DMS53 treated with DMSO at 0.1 percent for 48 hours (cell line): ENCODE measurements around the gene MID1.
"Not testable (repeated sequence)": the region's sequence is repeated elsewhere in the genome, so short reads cannot be mapped to it uniquely, and the experiment has no call there.

ENCODE experiments used
- DNase-seq: peaks from one replicate; lab custom pipeline; 2025; ENCODE audit not compliant: unreplicated experiment; lab: John Stamatoyannopoulos, UW

The MID1 gene

DNA sequence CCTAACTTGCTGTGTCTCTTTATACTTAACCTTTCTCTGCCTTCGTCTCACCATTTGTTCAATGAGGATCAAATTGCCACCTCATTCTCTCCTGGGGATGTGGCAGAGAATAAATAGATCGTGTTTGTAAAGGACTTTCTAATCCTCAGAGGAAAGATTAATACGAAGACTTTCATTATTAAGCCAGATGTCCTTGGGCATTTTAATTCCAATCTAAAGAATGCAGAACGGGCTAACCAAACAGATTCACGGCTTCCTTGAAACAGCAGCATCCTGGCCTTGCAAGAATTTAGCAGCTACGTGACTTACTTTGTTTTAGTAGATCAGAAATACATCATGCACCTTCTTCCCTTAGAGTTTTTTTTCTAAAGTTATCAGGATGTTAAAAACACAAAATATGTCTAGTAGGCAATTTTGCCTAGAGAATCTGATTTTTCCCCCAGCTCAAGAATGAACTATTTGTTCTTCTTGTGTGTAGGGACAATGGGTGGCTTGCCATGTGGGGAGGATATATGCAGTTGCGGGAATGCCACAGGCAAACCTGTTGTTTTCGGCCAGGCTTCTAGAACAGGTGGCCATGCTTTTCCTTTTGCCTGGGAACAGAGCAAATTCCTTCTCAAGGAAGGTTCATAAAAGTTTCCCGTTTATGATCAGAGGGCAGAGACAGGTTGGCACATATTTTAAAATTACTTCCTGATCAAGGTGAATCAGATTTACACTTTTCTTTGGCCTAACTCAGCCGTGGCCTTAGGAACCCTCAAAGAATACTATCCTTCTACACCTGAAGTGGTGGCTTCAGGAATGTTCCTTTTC, 3.0 kb downstream of the MID1 start:
- no peak for DNase-seq

DNA sequence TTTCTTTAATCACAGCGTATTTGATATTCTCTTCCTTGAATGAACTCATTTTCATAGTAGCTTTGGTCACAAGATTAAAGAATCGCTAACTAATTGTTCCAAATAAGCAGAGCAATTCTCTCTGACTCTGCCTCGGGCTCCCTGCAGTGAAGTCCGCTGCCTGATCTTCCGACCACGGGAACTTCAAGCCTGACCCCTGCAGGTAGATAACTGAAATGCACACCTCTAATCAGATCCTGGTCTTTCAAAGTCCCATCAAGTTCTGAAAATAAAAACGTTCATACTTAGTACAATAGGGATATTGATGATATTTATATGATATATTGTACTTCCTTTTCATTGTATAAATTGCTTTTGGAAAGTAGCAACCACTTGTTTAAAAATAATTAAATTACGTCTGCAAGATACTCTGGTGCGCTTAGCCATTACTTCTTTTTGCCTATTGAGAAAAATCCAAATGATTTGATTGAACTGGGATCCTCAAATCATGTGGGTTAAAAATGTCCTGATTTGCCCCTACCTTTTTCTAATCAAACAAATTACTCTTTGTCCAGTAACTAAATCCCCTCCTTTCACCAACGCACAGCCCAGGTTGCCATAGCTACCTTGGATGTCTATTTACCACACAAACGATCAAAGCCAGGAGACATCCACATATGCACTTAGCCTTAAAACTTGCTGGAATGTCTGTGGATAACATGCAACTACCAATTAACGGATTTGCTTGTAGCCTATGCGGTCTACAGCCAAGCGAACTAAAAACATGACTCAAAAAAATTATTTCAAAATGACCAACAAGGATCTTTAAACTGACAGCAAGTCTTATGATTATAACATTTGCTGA, 4.2 kb downstream of the MID1 start:
- DNase-seq = no peak

DNA sequence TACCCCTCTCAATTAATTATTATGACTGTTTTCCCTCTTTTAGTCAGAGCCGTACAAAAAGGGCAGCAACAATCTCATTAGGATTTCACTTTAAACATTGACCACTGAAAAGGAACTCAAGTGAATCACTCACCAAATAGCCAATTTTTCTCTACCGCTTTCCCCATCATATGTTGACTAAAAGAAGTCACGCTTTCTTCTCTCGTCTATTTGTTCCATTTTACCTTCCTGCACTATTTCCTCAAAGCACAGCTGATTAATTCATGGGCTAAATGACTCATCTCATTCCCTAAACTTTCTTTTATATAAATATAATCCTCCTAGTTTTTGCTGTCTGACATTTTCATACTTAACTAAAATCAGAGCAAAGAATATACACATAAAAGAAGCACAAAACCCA, 8.2 kb downstream of the MID1 start:
- DNase-seq = no peak

DNA sequence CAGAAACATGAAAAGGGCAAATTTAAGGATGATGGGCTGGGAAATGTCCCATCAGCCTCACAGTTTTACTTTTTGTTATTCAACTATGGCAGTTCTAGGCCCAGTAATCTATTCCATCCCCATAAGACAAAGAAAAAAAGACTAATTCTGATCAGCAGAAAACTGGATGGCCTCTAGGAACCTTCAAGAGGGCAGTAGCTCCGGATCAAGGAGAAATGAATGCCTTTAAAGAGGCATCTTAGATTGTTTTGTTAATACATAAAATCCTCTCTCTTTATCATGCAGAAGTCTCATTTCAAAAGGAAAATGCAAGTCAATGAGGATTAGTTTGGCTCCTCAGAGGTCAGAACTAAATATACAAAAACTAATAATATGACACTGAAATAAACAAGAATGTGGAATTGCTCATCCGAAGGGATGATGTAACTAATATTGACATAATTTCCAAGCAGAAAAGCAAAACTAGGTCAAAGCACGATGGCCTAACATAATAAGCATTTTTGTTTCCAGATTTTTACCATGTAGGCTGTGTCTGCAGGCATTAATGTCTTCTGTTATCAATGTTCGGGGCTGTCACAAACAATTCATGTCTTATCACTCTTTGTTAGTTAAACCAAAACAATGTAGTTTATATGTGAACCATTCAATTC, 8.8 kb downstream of the MID1 start:
- DNase-seq = no peak

DNA sequence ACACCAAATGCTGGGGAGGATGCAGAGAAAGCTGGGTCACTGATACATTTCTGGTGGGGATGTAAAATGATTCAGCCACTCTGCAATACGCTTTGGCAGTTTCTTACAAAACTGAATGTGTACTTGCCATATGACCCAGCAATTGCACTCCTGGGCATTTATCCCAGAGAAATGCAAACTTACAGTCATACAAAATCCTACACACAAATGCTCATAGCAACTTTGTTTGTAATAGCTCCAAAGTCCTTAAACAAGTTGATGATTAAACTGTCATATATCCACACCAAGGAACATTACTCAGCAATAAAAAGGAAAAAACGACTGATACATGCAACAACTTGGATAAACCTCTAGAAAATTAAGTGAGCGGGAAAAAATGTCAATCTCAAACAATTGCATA, 12.3 kb downstream of the MID1 start:
- DNase-seq = no peak

DNA sequence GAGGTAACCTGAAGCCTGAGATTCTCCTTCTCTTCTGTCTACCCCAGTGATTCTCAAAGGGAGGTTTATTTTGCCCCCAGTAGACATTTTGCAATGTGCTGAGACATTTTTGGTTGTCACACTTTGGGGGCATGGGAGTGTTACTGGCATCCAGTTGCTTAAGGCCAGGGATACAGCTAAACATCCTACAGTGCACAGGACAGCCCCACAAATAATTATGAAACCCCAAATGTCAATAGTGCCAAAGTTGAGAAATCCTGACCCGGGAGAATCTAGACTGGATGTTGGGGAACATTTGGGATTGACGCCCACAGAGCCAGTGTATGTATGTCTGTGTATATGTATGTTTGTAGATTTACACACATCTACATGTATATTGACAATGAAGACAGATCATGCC, 13.2 kb downstream of the MID1 start:
- DNase-seq = no peak

DNA sequence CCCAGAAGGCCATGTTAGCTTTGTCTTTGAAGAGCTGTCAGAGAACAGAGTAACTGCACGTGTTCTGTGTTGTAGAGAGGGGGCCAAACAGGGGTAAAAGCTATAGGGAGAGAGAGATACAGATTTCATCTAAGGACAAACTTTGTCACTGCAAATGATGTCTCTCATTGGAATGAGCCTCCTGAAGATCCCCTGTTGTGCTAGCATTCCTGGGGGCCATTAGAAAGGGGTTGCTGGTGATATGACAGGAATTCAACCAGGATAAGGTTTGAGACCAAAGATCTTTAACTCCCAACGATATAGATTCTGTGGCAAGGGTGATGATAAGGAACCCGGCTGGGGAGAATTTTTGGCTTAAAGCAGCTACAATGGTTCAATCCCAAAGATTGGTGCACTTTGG, 16.8 kb downstream of the MID1 start:
- DNase-seq = no peak

DNA sequence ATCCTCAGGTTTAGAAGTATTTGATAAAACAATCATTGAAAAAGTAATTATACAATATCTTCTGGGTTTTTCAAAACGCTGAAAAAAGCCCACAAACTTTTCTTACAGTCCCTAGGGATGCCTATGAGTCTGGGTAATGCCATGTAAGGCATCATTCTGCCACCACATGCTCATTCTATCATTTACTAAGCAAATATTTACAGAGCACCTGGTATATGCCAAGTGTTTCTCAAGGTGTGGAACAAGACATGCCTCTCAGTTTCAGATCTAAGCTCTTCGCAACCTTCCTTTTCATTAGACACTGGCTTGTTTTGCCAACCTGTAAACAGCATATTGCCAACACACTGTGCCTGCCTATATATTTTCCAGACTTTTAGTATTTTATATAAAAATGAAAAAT, 17.7 kb downstream of the MID1 start:
- no peak for DNase-seq

DNA sequence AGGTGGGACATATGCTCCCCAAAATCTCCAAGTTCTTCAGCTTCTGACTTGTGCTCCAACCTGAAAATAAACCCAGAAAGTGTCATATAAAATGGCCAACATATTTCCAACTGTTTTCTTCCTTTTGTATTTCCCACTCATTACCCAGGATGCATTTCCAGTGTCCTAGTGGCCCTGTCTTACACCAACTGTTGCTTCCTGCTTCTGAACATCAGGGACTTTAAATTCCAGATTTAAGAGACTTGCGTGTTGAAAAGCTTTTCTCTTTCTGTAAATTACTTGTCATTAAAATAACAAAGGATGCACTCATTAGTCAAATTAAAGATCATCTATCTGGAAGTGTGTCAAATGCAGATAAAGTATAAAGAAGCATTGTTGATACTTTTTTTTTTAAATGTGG, 19.9 kb downstream of the MID1 start:
- DNase-seq = no peak

DNA sequence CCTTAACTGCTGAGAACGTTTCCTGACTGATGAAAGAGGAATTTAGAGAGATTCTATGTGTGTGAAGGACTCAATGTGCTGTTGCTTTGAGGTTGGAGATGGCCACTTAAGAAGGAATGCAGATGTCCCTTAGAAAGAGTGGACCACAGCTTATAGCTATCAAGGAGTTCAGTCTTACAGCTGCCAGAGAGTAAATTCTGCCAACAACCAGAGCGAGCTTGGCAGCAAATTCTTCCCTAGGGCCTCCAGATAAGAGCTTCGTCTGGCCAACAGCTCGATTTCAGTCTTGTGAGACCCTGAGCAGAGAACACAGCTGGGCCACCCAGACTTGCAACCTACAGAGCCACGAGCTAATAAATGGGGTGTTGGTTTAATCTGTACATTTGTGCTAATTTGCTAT, 21.8 kb downstream of the MID1 start:
- no peak for DNase-seq

DNA sequence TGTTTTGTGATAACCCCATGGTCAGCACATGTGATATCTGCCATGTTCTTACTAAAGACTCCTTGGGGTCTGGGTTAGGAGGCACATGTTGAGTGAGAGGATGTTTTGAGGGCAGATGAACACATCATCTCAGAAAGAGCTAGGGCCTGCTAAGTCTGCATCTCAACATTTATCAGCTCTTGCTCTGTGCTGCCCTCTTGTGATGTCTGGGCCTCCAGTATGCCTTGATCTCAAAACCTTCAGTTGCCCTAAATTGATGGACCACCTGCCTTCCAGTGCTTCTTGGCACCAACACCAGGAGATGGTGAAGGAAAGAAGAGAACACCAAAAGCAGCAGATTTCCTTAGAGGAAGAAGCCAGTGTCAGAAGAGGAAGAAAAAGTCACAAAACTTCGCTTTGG, 22.5 kb downstream of the MID1 start:
- no peak for DNase-seq

DNA sequence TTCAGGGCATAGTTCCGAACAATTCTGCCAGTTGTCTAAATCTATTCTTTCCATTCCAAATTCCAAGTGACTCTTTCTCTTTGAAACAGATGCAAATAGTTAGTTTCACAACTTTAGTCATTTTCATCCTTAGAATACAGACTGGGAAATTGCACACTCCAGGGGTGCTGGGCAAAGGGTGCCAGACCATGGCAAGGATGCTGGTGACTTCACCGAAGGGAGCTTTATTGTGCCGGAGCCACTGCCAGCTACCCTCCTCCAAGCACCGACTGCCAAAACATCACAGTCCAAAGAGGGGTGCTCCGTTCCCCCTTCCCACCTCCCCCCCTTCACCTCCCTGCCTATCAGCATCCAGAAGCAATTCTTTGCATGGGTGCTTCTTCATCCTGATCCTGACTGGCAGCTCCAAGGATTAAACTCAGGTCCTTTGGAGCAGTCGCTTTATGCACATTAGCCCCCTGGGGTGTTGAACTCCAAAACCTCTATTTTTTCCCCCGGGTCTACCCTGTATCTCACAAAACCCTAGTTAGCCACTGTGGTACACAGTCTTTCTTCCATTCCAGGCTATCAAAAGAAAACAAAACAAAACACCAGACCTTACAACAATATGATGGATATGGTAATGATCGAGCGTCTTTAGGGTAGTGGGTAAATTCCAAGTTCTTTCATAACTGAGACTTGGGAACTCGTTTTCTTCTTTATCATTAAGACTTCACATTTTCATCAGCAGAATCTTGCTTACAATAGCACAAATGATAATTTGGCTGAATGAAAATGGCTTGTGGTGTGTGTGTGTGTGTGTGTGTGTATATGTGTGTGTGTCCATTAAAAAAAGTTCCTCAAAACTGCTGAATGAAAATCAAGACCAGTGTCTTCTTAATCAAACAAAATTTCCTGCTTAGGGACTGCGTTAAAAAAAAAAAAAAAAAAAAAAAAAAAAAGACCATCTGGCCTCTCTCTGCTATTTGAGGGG, 28.7 kb downstream of the MID1 start:
- no peak for DNase-seq

DNA sequence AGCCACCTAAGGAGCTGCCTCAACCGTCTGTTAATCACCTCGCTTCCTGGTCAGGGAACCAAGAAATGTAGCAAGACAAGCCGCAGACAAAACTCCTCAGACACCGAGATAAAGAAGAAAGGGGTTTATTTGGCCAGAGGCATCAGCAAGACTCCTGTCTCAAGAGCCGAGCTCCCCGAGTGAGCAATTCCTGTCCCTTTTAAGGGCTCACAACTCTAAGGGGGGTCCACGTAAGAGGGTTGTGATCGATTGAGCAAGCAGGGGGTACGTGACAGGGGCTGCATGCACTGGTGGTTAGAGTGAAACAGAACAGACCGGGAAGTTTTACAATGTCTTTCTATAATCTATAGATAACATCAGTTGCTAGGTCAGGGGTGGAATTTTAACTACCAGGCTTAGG, 30.6 kb downstream of the MID1 start:
- not testable (repeated sequence) for DNase-seq

DNA sequence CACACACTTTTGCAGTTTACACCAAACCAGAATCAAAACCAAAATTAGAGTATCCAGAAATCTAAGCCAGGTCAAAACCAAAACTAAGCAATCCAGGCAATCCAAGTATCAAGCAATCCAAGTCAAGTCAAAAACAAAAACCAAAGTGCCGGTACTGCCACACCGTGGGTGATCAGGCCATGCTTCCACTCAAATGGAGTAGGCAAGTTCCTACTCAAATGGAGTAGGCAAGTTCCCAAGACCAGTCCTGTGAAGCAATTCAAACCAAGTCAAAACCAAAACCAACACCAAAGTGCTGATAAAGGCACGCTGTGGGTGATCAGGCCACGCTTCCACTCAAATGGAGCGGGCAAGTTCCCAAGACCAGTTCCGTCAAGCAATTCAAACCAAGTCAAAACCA, 31.3 kb downstream of the MID1 start:
- DNase-seq = no peak

DNA sequence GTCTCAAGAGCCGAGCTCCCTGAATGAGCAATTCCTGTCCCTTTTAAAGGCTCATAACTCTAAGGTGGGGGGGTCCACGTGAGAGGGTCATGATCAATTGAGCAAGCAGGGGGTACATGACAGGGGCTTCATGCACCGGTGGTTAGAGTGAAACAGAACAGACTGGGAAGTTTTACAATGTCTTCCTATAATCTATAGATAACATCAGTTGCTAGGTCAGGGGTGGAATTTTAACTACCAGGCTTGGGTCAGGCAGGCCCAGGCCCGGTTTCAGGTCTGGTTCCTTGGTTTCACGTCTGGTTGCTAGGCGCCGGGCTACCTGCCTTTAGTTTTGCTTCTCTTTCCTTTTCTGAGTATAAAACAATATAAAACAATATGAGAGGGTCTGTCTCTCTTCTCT, 35.5 kb downstream of the MID1 start:
- not testable (repeated sequence) for DNase-seq

DNA sequence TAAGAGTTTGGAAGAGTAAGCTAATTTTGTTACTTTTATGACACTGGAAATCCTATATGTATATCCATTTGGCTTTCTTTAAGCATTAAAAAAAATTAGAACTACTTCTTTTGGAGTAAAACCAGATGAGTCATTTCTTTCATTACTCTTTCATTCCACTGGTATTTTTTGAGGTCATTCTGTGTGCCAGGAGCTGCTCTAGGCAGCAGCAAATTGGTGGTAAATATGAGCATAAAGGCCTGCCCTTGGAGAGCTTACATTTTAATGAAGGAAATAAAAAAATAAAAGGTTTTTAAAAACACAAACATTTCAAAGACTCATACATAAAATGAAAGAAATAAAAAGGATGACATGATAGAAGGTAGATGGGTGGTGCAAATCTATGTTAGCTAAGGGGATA, 37.4 kb downstream of the MID1 start:
- no peak for DNase-seq

DNA sequence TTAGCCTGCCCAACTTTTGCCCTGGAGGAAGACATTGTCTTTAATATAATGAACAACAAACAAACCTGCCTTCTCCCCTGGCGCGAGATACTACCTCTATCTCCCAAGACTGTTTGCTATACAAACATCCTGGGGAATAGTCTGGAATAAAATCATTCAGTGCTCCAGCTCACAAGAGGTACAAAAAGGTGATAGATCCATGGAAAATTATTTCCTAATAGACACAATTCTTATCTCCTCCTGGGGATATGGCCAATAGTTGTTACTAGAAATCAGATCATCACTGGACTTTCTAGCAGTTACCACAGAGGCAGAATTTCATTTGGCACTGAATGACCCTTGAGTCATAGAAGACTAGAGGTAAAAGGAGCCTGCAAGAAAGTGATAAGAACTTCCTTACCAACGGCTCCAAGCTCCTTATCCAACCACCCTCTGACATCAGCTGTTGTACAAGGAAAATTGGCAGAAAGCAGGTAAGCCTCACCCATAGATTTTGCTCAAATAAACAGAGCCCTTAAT, 38.1 kb downstream of the MID1 start:
- DNase-seq = no peak

DNA sequence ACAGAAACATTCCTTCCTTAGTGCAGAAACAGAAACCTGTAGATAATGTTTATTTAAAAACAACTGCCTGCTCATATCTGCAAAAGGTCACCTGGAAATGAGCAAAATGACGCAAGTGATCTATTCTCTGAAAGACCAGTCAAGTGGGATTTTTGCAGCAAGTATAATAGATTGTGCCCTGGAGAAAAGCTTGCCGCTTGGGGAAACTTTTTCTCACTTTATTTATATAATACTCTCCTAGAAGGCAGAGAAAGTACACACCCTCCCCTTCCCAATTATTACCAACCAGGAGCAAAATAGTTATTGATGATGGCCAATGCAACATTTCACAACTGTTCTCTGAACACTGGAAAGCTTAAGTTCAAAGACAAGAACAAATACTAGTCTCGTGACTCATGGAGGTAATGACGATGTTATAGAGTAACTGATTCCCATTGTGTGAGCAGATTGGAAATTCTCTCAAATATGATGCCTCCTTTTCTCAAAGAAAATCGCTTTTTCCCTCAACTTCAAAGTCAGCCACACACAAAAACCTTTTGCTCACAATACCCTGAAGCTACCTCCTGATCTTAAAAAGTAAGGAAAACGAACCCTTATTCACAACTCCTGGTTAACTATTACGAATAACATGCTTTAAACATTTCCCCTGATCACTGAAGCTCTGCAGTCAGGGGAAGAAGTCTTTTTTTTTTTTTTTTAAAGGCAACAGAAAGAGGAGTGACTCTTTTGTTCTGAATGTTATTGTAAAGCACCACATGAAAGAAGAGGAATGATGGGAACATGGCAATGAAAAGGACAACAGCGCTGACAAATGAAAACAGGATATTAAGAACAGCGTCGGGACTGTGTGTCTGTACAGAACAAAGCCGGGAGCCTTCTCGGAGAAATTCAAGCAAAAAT, 41.0 kb downstream of the MID1 start:
- no peak for DNase-seq

DNA sequence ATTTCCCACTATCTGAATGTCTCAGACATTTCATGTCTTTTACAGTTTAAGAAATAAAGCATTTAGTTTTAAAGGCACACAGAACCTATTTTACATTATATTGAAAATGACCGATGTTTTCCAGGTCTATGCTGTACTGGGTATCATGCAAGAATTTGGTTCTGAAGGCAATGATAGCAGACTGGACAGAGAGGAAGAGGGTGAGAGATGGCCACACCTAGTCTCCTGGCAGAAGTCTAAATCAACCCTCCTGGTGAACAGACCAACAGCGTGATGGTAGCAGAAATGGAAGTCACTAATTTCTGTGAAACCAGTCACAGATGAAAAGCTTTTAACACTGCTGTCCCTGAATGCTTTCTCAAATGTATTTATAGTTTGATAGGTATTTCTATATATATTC, 41.9 kb downstream of the MID1 start:
- no peak for DNase-seq

DNA sequence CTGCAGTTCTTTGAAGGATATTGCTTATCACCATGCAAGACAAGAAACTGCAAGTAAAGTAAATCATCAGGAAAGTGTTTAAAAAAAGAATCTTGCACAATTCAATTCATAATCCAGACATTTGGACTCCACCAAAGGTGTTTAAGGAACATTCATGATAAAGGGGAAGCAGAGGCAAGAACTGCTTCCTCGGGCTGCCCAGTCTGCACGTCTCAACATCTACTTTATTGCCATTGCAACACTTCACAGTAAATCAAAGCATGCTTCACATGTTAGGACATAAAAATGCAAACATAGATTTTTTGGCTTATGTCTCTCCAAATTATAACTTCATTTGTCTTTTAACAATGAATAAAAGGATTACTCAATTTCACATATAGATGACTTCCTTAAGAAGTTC, 42.5 kb downstream of the MID1 start:
- no peak for DNase-seq
